MCF 10A (cell line): ENCODE measurements around the gene TROAP. TPM values are rescaled to one million over a fixed set of nuclear protein-coding genes. Genes with fewer than 3 reads are reported as not detected.

ENCODE experiments used
- BruUV-seq: library from RNA; stranded (reverse); fragments of 400-500 nt; replicated peaks from 2 replicates; lab custom pipeline; 2021; lab: Mats Ljungman, UMichigan
- CTCF ChIA-PET: fragments of 300-600 bp; sonication (Branson Sonifier 250); formaldehyde crosslinking; extraction: SDS; loops from one replicate; lab custom pipeline; 2021; ENCODE audit warnings: antibody characterized with exemption, inconsistent platforms; lab: Yijun Ruan, JAX
- POLR2A ChIA-PET: fragments of 300-600, 350-650 bp; sonication (Branson Sonifier 250); formaldehyde crosslinking; extraction: SDS; loops from one replicate; lab custom pipeline; 2020; ENCODE audit warnings: antibody characterized with exemption, inconsistent platforms; lab: Yijun Ruan, JAX
- DNase-seq: peaks from one replicate; pipeline ENCODE4 v3.0.0-alpha.2; 2018; ENCODE audit not compliant: unreplicated experiment
- H3K27ac Mint-ChIP-seq: one replicate; pipeline ENCODE4 v1.8.0; 2022; ENCODE audit warnings: mild to moderate bottlenecking, low read depth, mixed read lengths; ENCODE audit not compliant: unreplicated experiment
- H3K27me3 Mint-ChIP-seq: one replicate; pipeline ENCODE4 v1.8.0; 2022; ENCODE audit warnings: mixed read lengths; ENCODE audit not compliant: insufficient read depth, unreplicated experiment
- H3K36me3 Mint-ChIP-seq: one replicate; pipeline ENCODE4 v1.8.0; 2022; ENCODE audit warnings: mild to moderate bottlenecking, moderate library complexity, mixed read lengths; ENCODE audit not compliant: insufficient read depth, unreplicated experiment
- H3K4me1 Mint-ChIP-seq: one replicate; pipeline ENCODE4 v1.8.0; 2022; ENCODE audit warnings: mixed read lengths; ENCODE audit not compliant: insufficient read depth, unreplicated experiment
- H3K4me3 Mint-ChIP-seq: one replicate; pipeline ENCODE4 v1.8.0; 2022; ENCODE audit warnings: mild to moderate bottlenecking, moderate library complexity, mixed read lengths; ENCODE audit not compliant: unreplicated experiment
- H3K9me3 Mint-ChIP-seq: one replicate; pipeline ENCODE4 v1.8.0; 2022; ENCODE audit warnings: mixed read lengths; ENCODE audit not compliant: unreplicated experiment
- CTCF ChIP-seq: fragments of 200-600 bp; IDR thresholded peaks from one replicate; pipeline ENCODE4 v1.8.0; 2022; ENCODE audit warnings: antibody characterized with exemption, mild to moderate bottlenecking; ENCODE audit not compliant: unreplicated experiment
- intact Hi-C: fragments of 100-400 bp; cut with micrococcal nuclease; formaldehyde crosslinking; loops from 2 replicates; pipeline ENCODE4 v1.14.1; 2022
- total RNA-seq: library from RNA; stranded (reverse); gene quantifications from 2 replicates; pipeline ENCODE4 v1.2.3, GENCODE V29; 2022

TROAP gene
- total RNA-seq, 1 experiment from 2014 or later = 41.9 TPM

- H3K9me3 Mint-ChIP-seq = no peaks in the 10 kb centered on the region
- H3K4me3 Mint-ChIP-seq = peak overlapping the region; percentile 100
- intact Hi-C loops = no loop called here
- no peak overlapping the region for H3K27ac Mint-ChIP-seq
- TF ChIP-seq CTCF = no peak
- no peaks in the 10 kb centered on the region for H3K27me3 Mint-ChIP-seq
- peaks cover 13% of the 10 kb centered on the region for H3K4me1 Mint-ChIP-seq
- no peak for DNase-seq
- peaks cover 5% of the 10 kb centered on the region for H3K36me3 Mint-ChIP-seq
- CTCF ChIA-PET = interaction anchor here (0.6 to 1.5 kb wide), 9 partner anchors 10 to 192 kb away, joined by 3 to 6 read pairs (median 4); no protein-coding TSS in a partner anchor
- POLR2A ChIA-PET = interaction anchor here (0.6 to 1.6 kb wide), 10 partner anchors 19 to 419 kb away, joined by 3 to 6 read pairs (median 4); partner anchors contain the start of genes DNAJC22 and TMBIM6
- TSS peak; percentile 92 for BruUV-seq
Measured at GRCh38 chr12:49322367-49322707, 718 bp upstream of the TROAP start.

- intact Hi-C loops = no loop called here
- POLR2A ChIA-PET = interaction anchor here (0.5 to 1.6 kb wide), 9 partner anchors 34 to 418 kb away, joined by 3 to 6 read pairs (median 4); partner anchors contain the start of gene TMBIM6
Measured at GRCh38 chr12:49323524-49324097, 556 bp downstream of the TROAP start.

GRCh38 chr12:49325606-49326005, 2.6 kb downstream of the TROAP start:
- H3K36me3 Mint-ChIP-seq = peaks cover 5% of the 10 kb centered on the region
- H3K4me3 Mint-ChIP-seq = no peak overlapping the region
- ChIA-PET POLR2A (interaction anchor here (1.0 kb wide), 1 partner anchor 55 kb away, joined by 3 read pairs; no protein-coding TSS in a partner anchor), CTCF (interaction anchor here (0.5 to 2.2 kb wide), 6 partner anchors 22 to 188 kb away, joined by 3 to 12 read pairs (median 6); no protein-coding TSS in a partner anchor)
- intact Hi-C loops = no loop called here
- DNase-seq = no peak
- H3K27ac Mint-ChIP-seq = peak overlapping the region; percentile 67
- H3K27me3 Mint-ChIP-seq = no peaks in the 10 kb centered on the region
- H3K9me3 Mint-ChIP-seq = no peaks in the 10 kb centered on the region
- no TSS peak for BruUV-seq
- peaks cover 13% of the 10 kb centered on the region for H3K4me1 Mint-ChIP-seq
- no peak for TF ChIP-seq CTCF

More at GRCh38 chr12:49323524-49324097, 556 bp downstream of the TROAP start:
- BruUV-seq = TSS peak; percentile 78
- H3K36me3 Mint-ChIP-seq = peaks cover 5% of the 10 kb centered on the region
- CTCF ChIA-PET = interaction anchor here (0.7 to 2.2 kb wide), 3 partner anchors 24 to 241 kb away, joined by 3 to 12 read pairs (median 4); no protein-coding TSS in a partner anchor
- H3K27me3 Mint-ChIP-seq = no peaks in the 10 kb centered on the region
- no peak for TF ChIP-seq CTCF
- H3K4me3 Mint-ChIP-seq = peak overlapping the region; percentile 100
- H3K27ac Mint-ChIP-seq = peak overlapping the region; percentile 76
- no peaks in the 10 kb centered on the region for H3K9me3 Mint-ChIP-seq
- H3K4me1 Mint-ChIP-seq = peaks cover 13% of the 10 kb centered on the region
- no peak for DNase-seq

- peaks cover 6% of the 10 kb centered on the region for H3K4me1 Mint-ChIP-seq
- intact Hi-C loops = no loop called here
- no peaks in the 10 kb centered on the region for H3K27me3 Mint-ChIP-seq
- H3K9me3 Mint-ChIP-seq = no peaks in the 10 kb centered on the region
- ChIA-PET CTCF (interaction anchor here (1.3 kb wide), 1 partner anchor 39 kb away, joined by 4 read pairs; no protein-coding TSS in a partner anchor), POLR2A (no interaction called here)
- no peak for DNase-seq
- H3K36me3 Mint-ChIP-seq = peaks cover 5% of the 10 kb centered on the region
- TF ChIP-seq CTCF = no peak
- H3K4me3 Mint-ChIP-seq = no peak overlapping the region
- H3K27ac Mint-ChIP-seq = no peak overlapping the region
- no TSS peak for BruUV-seq
Measured at GRCh38 chr12:49327368-49327767, 4.3 kb downstream of the TROAP start.
